ENCODE results near the gene APBA2.

- TF ChIP-seq EZH2 (IDR thresholded peaks at IDR 0.05; ENCODE audit: low read length), result no peak
- TF ChIP-seq, protein P1, sequence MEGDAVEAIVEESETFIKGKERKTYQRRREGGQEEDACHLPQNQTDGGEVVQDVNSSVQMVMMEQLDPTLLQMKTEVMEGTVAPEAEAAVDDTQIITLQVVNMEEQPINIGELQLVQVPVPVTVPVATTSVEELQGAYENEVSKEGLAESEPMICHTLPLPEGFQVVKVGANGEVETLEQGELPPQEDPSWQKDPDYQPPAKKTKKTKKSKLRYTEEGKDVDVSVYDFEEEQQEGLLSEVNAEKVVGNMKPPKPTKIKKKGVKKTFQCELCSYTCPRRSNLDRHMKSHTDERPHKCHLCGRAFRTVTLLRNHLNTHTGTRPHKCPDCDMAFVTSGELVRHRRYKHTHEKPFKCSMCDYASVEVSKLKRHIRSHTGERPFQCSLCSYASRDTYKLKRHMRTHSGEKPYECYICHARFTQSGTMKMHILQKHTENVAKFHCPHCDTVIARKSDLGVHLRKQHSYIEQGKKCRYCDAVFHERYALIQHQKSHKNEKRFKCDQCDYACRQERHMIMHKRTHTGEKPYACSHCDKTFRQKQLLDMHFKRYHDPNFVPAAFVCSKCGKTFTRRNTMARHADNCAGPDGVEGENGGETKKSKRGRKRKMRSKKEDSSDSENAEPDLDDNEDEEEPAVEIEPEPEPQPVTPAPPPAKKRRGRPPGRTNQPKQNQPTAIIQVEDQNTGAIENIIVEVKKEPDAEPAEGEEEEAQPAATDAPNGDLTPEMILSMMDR (optimal IDR thresholded peaks at IDR 0.05 in 1 of 3, IDR thresholded peaks at IDR 0.05 in 1 of 3, conservative IDR thresholded peaks at IDR 0.05 in 1 of 3; ENCODE audit: extremely low read depth in 1 of 3, insufficient read depth in 2 of 3, low read length in 3 of 3), result no peak
These were observed 174.3 kb downstream of the APBA2 start for GRCh38 chr15:29059871-29060640.
